ENCODE measurements around the gene ADRA2B.
"Not testable (repeated sequence)": the region's sequence is repeated elsewhere in the genome, so short reads cannot be mapped to it uniquely, and the experiment has no call there.

Gene ADRA2B

GRCh38 chr2:96116424-96116878, at the start of gene ADRA2B:
ADRA2B (minus strand) TSS chr2:96116571; CDS start chr2:96116149, 422 bp downstream.
- peak in 25 of 42 donors; percentile 17 to 73 (median 42) for DNase-seq
- intact Hi-C loops (cut with DNase I), result loop anchor here (10.0 kb wide), 1 partner anchor 92 kb away; no protein-coding TSS in a partner anchor

- intact Hi-C loops (cut with DNase I), result no loop called here
- peak; percentile 33 to 90 (median 73) for DNase-seq
These were observed 48.3 kb upstream of the ADRA2B start for GRCh38 chr2:96164459-96165184.

DNA sequence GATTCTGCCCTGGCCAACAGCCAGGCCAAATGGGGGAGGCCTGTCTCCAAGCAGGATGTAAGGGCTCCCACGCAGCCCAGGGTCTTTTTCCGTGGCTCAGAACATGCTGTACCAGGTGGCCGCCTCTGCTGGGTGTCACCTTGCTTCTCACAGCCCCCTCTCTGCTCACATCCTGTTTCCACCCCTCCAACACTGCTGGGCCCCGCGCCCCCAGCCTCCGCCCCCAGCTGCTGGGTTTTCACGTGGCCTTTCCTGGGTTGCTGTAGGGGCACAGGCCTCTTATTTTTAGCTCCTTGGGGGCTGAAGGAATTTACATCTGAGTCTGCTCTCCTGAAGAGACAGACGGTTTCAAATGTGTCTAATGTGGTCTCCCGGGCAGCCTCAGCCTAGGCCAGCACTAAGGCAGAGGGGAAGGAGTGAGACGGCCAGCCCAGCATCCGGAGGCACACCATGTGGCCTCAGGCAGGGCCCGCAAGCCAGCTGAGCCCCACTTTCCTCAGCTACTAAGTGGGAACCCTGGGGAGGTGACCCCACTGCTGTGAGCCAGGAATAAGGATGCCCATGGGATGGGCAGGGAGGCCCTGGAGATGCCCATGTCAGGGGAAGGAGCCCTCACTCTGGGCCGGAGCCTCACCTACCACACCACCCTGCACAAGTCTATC, 47.5 kb upstream of the ADRA2B start:
- DNase-seq, result peak in 3 of 42 donors; percentile 16 to 33 (median 28)
- intact Hi-C loops (cut with DNase I), result no loop called here

- intact Hi-C loops (cut with DNase I), result no loop called here
- peak in 1 of 42 donors; percentile 2 for DNase-seq
These were observed 47.0 kb upstream of the ADRA2B start for GRCh38 chr2:96163415-96163767.

DNA sequence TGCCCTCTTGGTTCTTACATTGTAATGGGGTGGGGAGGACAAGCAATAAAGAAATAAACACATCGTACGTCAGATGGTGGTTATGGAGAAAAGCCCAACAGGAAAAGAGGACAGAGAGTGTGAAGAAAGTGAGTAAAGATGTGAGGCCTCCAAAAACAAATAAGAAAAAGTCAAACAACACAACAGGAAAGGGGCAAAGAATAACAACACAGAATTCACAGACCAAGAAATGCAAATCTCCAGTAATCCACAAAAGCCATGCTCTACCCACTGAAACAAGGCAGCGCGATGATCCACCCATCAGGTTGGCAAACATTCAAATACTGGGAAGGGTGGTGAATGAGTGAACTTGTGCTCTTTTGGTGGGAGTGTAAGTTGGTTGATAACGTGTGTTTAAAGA, 45.5 kb upstream of the ADRA2B start:
- intact Hi-C loops (cut with DNase I), result no loop called here
- DNase-seq, result no peak

GRCh38 chr2:96160366-96160765, 44.0 kb upstream of the ADRA2B start:
- intact Hi-C loops (cut with DNase I); DNase-seq: not testable (repeated sequence)

- intact Hi-C loops (cut with DNase I), result no loop called here
- no peak for DNase-seq
These were observed 42.9 kb upstream of the ADRA2B start for GRCh38 chr2:96159084-96159830.

GRCh38 chr2:96158554-96158940, 42.2 kb upstream of the ADRA2B start:
- intact Hi-C loops (cut with DNase I), result no loop called here

DNA sequence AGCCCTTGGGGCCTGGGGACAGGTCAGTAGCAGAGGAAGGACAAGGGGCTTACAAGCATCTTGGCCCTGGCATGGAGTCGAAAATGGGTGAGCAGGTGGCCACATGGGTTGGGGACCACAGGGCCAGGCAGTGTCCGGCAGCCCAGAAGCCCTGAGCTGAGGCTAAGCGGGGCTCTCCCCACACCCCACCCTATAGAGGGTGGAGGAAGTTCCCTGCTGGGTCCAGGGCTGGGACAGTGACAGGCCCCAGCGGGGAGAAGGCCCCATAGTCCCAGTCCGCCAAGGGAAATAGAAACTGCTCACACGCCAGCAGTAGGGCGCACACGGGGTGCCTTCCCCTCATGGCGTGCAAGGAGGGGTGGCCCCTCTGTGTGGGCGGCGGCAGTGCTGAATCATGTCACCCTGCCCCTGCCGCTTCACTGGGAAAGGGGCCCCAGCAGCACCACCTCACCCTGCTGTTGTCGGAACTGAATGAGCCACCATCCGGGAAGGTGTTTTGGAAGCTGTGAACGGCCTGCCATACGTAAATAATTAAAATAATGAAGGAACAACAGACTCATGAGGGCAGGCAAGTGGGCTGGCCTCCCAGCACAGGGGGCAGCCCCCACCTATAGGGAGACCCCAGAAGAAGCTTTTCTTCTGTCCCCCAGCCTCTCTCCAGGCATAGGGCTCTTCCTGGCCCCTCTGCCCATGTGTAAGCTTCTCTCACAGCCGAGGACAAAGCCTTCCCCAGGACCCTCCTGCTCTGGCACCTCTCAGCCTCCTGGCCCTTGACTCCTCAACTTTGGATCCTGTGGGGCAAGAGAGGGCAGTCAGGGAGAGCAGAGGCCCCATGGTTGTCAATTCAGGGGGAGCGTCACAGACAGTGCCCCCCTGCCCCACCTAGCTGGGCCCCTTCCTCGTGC, 41.5 kb upstream of the ADRA2B start:
- no peak for DNase-seq
- intact Hi-C loops (cut with DNase I), result no loop called here

More at GRCh38 chr2:96158554-96158940, 42.2 kb upstream of the ADRA2B start:
- DNase-seq, result no peak

DNA sequence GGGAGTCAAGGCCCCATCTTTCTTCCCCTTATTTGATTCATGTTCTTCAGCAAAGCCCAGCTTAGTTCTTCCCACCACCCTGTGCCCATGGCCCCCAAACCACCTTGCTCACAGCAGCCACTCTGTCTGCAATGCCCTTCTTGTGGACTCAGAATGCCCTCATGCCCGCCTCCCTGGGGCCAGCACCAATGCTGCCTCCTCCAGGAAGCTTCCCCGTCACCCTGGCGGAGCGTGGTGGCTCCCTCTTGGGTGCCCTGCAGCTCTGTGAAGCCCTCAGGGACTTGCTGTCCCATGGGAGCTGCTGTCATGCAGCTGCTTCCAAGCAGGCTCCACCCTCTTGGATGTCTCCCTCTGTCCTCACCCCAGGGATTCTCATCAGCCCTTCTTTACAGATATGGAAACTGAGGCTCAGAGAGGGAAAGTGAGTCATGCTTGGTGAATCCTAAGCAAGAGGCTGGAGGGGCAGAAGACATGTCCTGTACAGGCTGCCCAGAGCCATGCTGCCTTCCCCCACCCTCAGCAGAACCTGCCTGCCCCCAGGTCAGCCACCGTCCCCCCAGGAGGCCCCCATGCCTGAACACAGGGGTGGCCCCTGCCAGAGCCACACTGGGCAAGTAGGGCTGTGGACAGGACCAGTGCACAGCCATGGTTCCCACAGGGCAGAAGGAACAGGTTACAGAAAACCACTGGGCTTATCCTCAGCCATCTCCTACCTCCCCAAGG, 40.7 kb upstream of the ADRA2B start:
- intact Hi-C loops (cut with DNase I), result no loop called here
- DNase-seq, result no peak

DNA sequence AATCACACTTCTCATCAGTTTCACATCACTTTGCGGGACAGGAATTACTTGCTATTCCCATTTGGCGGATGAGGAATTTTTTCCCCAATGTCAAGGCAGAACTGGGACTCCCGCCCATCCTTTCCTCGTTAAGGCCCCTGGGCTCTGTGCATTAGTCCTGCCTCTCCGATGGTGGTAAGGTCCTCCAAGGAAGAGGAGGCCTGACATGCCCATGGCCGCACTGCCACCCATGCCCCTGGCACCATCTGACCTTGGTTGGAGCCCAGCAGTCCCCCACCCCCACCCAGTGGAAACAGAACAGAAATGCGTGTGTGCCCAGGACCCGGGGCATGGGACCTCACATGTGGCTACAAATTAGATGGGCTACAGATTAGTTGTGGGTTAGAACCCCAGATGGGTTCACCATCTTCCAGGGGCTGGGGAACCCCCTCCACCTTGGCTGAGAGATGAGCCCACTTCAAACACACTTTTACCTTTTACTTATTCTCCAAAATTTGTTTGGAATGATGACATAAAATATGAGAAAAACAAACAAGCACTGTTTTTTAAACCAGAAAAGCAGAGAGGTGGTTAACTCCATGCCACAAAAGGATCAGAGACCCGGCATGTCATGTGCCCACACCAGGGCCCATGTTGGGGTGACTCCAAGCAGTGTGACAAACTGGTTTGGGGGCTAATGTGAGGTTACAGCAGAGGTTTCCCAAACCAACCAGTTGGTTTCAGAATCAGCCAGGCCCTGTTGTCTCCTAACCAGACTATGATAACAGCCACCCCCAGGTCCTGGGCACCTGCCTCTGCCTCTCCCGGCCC, 39.8 kb upstream of the ADRA2B start:
- peak in 2 of 42 donors; percentile 0 to 3 for DNase-seq

GRCh38 chr2:96154506-96155380, 38.4 kb upstream of the ADRA2B start:
- no peak for DNase-seq
- intact Hi-C loops (cut with DNase I), result no loop called here

More for the DNA sequence above, 39.8 kb upstream of the ADRA2B start:
- intact Hi-C loops (cut with DNase I), result no loop called here

- intact Hi-C loops (cut with DNase I), result no loop called here
- no peak for DNase-seq
These were observed 37.6 kb upstream of the ADRA2B start for GRCh38 chr2:96153991-96154431.

DNA sequence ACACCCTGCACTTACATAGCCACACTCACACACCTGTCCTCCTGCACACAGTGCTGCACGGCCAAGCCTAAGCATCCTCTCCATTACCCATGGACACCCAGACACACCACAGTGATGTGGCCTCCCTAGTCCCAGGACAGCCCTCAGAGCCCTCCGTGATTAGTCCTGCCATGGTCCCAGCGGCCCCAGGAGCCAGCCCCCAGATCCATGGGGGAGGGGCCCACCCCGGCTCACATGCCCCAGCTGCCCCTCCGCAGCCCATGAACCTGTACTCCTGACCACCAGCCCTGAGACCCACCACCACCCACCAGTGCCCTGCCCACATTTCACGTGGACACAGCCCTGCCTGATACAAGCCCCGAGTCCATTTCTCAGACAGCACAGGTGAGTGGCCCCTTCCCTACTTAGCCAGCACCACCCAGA, 36.9 kb upstream of the ADRA2B start:
- no peak for DNase-seq
- intact Hi-C loops (cut with DNase I), result no loop called here

DNA sequence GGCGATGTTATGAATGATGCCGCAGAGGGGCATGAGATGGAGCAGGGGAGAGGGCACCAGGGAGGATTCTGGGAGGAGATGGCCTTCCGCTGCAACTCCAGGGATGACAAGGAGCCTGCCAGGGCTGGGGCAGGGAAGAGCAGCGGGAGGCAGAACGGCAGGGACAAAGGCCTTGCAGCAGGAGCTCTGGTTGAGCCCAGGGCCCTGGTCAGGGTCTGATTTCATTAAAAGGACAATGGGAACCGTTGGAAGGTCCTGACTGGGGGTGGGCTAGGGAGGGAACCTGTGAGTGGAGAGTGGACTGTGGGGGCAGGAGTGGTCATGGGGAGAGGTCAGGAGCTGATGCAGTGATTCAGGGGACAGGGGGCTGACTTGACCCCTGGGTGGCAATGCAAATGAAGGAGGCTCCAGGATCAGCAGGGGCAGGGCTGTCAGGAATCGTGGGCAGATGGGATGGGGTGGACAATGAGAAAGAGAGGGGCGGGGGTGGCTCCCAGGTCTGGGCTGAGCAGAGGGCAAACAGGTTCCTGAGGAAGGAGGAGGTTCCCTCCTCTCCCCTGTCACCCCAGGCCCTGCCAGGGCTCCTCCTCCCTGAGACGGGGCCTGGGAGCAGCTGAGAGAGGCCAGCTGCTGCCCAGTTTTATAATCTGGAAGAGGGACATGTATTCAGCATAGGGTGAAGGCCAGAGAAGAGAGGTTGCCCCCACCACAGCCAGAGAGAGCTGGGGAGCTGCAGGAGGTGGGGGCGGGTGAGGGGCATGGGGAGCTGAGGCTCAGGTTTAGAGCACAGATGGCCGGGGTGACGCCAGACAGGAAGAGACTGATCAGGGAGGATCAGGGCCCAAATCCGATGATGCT, 36.2 kb upstream of the ADRA2B start:
- intact Hi-C loops (cut with DNase I), result no loop called here
- DNase-seq, result no peak
